ENCODE measurements around the gene IGSF21. TPM values are rescaled to one million over a fixed set of nuclear protein-coding genes. Genes with fewer than 3 reads are reported as not detected.

The IGSF21 gene
- total RNA-seq, 1 donor from 2014 or later: not detected

GRCh38 chr1:18064534-18064933 lies 43.1 kb upstream of the IGSF21 start:
- Mint-ChIP-seq H3K4me3 (ENCODE audit: low read depth) (no peak overlapping the region), H3K27ac (no peak overlapping the region), H3K4me1 (ENCODE audit: low read depth) (no peaks in the 10 kb centered on the region), H3K36me3 (ENCODE audit: insufficient read depth) (no peaks in the 10 kb centered on the region), H3K27me3 (peaks cover 58% of the 10 kb centered on the region), H3K9me3 (ENCODE audit: low read depth) (no peaks in the 10 kb centered on the region)
- DNase-seq (ENCODE audit: low spot score, unreplicated experiment): no peak
- TF ChIP-seq CTCF (IDR thresholded peaks at IDR 0.05; ENCODE audit: unreplicated experiment): no peak

- Mint-ChIP-seq H3K27me3 (peaks cover 52% of the 10 kb centered on the region), H3K9me3 (ENCODE audit: low read depth) (no peaks in the 10 kb centered on the region), H3K27ac (no peak overlapping the region), H3K4me3 (ENCODE audit: low read depth) (no peak overlapping the region), H3K4me1 (ENCODE audit: low read depth) (no peaks in the 10 kb centered on the region), H3K36me3 (ENCODE audit: insufficient read depth) (no peaks in the 10 kb centered on the region)
- no peak for TF ChIP-seq CTCF (IDR thresholded peaks at IDR 0.05; ENCODE audit: unreplicated experiment)
- DNase-seq (ENCODE audit: low spot score, unreplicated experiment): no peak
Measured at GRCh38 chr1:18066576-18066975, 41.0 kb upstream of the IGSF21 start.

- H3K9me3 Mint-ChIP-seq (ENCODE audit: low read depth): no peaks in the 10 kb centered on the region
- no peaks in the 10 kb centered on the region for H3K36me3 Mint-ChIP-seq (ENCODE audit: insufficient read depth)
- no peak for TF ChIP-seq CTCF (IDR thresholded peaks at IDR 0.05; ENCODE audit: unreplicated experiment)
- H3K4me1 Mint-ChIP-seq (ENCODE audit: low read depth): no peaks in the 10 kb centered on the region
- no peak overlapping the region for H3K27ac Mint-ChIP-seq
- DNase-seq (ENCODE audit: low spot score, unreplicated experiment): no peak
- no peak overlapping the region for H3K4me3 Mint-ChIP-seq (ENCODE audit: low read depth)
- H3K27me3 Mint-ChIP-seq: peaks cover 44% of the 10 kb centered on the region
Measured at GRCh38 chr1:18069903-18070302, 37.7 kb upstream of the IGSF21 start.

- Mint-ChIP-seq H3K4me1 (ENCODE audit: low read depth) (no peaks in the 10 kb centered on the region), H3K27ac (no peak overlapping the region), H3K4me3 (ENCODE audit: low read depth) (no peak overlapping the region), H3K27me3 (peaks cover 38% of the 10 kb centered on the region), H3K36me3 (ENCODE audit: insufficient read depth) (no peaks in the 10 kb centered on the region), H3K9me3 (ENCODE audit: low read depth) (no peaks in the 10 kb centered on the region)
- DNase-seq (ENCODE audit: low spot score, unreplicated experiment): no peak
- TF ChIP-seq CTCF (IDR thresholded peaks at IDR 0.05; ENCODE audit: unreplicated experiment): no peak
Measured at GRCh38 chr1:18072066-18072465, 35.5 kb upstream of the IGSF21 start.

GRCh38 chr1:18073066-18073642 lies 34.4 kb upstream of the IGSF21 start:
- Mint-ChIP-seq H3K27me3 (peaks cover 39% of the 10 kb centered on the region), H3K9me3 (ENCODE audit: low read depth) (no peaks in the 10 kb centered on the region), H3K4me3 (ENCODE audit: low read depth) (no peak overlapping the region), H3K36me3 (ENCODE audit: insufficient read depth) (no peaks in the 10 kb centered on the region), H3K27ac (no peak overlapping the region), H3K4me1 (ENCODE audit: low read depth) (peaks cover 2% of the 10 kb centered on the region)
- DNase-seq (ENCODE audit: low spot score, unreplicated experiment): no peak
- TF ChIP-seq CTCF (IDR thresholded peaks at IDR 0.05; ENCODE audit: unreplicated experiment): no peak
